Pons (tissue), 1 donor: ENCODE results near the gene CREBL2.

Experiments used
- DNase-seq: peaks from one replicate; pipeline ENCODE4 v3.0.0-alpha.2; 2016; ENCODE audit warnings: low spot score

Gene CREBL2

GRCh38 chr12:12676605-12677004 lies 64.9 kb downstream of the CREBL2 start:
- DNase-seq, result no peak

- DNase-seq, result no peak
These were observed 69.5 kb downstream of the CREBL2 start for GRCh38 chr12:12681061-12681765.

- no peak for DNase-seq
These were observed 70.6 kb downstream of the CREBL2 start for GRCh38 chr12:12682284-12682683.

GRCh38 chr12:12683136-12683697 lies 71.5 kb downstream of the CREBL2 start:
- DNase-seq, result no peak

- peak; percentile 39 for DNase-seq
These were observed 72.0 kb downstream of the CREBL2 start for GRCh38 chr12:12683725-12684124.

DNA sequence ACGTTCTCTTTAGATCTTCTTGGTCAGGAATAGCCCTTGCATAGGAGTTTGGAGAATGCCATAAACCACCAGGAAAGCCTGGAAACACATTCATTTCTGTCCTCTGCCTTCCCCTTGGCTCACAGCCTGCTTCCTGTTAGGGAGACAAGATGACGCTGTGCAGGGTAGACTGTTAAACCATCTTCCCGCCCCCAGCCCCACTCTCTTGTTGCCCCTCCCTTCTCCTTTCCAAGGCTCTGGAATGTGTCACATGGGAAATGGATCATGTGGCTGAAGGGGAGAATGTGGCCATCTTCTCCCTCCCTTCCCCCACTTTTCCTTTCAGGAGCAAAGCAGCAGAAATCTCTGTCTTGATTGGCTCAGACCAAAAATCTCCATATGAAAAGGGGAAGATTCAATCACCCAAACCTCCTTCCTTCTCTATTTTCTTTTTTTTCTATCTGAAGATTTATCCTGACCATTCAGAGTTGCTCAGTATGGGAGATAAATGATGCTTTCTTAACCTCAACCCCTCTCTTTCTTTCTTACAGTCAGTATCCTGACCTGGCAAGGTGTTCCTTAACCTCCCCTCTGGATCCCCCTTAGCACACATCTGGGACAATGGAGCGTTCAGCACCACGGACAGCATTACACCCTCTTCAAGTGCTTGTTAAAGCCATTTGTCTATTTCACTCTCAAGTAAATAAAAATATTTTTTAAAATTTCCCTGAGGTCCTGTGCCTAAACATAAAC lies 72.9 kb downstream of the CREBL2 start:
- DNase-seq, result peak; percentile 86

GRCh38 chr12:12685305-12685704 lies 73.6 kb downstream of the CREBL2 start:
- DNase-seq, result peak; percentile 38

DNA sequence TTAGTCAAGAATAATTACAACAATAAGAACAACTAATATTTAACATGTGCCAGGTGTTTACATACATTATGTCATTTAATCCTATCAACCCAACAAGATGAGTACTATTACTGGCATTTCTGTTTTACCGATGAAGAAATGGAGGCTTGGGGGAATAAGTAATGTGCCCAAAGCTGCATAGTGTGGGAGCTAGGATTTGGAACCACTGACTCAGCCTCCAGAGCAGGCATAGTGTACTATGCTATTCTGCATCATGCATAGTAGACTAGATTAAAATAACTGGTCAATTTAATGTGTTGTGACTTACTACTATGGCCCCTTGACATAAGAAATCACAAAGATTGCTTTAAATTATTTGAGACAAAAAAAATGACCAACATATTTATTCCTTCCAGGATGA lies 74.8 kb downstream of the CREBL2 start:
- no peak for DNase-seq

- no peak for DNase-seq
These were observed 75.2 kb downstream of the CREBL2 start for GRCh38 chr12:12686925-12687324.

- DNase-seq, result no peak
These were observed 78.1 kb downstream of the CREBL2 start for GRCh38 chr12:12689647-12690300.

DNA sequence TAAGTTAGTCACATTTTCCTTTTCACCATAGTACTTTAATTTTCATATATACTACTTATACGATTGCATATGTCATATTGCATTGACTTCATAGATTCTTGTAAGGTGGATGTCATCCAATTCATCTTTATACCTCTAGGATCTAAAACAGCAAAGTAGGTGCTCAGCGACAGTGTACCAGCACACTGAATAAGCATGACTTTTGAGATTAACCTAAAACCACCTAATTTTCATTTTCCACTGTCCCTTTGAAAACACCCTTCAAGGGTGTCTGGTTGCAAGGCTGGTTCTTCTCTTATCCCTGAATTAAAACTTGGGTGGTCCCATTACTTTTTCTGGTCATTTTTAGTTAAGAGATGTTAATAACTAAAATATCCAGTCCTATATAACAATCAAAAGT lies 79.9 kb downstream of the CREBL2 start:
- DNase-seq, result no peak

DNA sequence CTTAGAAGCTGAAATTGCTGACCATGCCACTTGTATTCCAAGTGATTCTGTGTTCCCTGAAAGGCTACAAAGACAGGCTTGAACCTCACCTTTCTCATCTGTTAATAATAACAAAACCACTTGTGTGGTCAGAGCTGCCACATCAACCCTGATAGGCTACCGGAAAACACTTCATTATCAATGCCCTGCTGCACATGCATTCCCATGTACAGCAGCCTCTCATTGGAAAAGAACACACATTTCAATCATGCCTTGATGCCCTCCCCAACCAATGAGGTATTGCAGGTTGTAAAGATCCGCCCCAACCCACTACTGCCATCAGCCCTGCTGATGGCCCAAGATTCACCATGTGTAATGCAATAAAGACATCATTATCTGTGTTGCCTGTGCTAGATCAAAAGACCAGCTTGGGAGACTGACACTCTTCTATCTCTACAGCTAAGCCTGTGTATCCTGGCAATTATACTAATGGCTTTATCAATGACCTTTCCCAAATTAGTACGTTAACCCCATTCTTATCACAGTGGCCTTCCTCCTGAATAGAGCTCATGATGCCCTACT lies 81.5 kb downstream of the CREBL2 start:
- DNase-seq, result no peak
